ENCODE measurements around the gene CD163.

CD163 gene

GRCh38 chr12:7460375-7461259 is 43.0 kb downstream of the CD163 start:
- DNase-seq (ENCODE audit: low spot score): peak; percentile 58
- peak; percentile 70 for TF ChIP-seq CTCF (IDR thresholded peaks at IDR 0.05; ENCODE audit: borderline replicate concordance, control extremely low read depth, extremely low read depth, insufficient read depth, missing control alignments)
- in situ Hi-C loops (cut with MboI; ENCODE audit: low sequenced_read_pairs, unreplicated experiment): loop anchor here (25.0 kb wide), 1 partner anchor 248 kb away; no protein-coding TSS in a partner anchor

DNA sequence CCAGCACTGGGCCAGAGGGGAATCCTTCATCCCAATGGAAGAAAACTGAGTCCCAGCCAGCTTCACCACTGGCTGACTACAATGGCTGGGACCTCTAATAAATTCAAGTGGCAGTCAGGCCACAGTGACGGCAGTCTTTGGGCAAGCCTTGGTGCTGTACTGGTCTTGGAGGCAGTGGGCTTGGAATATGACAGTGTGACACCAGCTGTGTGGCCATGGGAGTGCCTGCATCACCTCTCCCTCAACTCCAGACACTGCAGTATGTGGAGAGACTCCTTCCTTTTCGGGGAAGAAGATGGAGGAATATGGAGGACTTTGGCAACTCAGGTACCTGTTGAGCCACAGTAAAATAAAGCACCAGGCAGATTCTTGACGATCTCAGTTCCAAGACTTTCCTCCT is 43.6 kb downstream of the CD163 start:
- TF ChIP-seq CTCF (IDR thresholded peaks at IDR 0.05; ENCODE audit: borderline replicate concordance, control extremely low read depth, extremely low read depth, insufficient read depth, missing control alignments): no peak
- no peak for DNase-seq (ENCODE audit: low spot score)
- in situ Hi-C loops (cut with MboI; ENCODE audit: low sequenced_read_pairs, unreplicated experiment): loop anchor here (25.0 kb wide), 1 partner anchor 248 kb away; no protein-coding TSS in a partner anchor

- no peak for DNase-seq (ENCODE audit: low spot score)
- TF ChIP-seq CTCF (IDR thresholded peaks at IDR 0.05; ENCODE audit: borderline replicate concordance, control extremely low read depth, extremely low read depth, insufficient read depth, missing control alignments): no peak
- in situ Hi-C loops (cut with MboI; ENCODE audit: low sequenced_read_pairs, unreplicated experiment): loop anchor here (25.0 kb wide), 1 partner anchor 239 kb away; no protein-coding TSS in a partner anchor
Measured at GRCh38 chr12:7451756-7452155, 51.8 kb downstream of the CD163 start.

DNA sequence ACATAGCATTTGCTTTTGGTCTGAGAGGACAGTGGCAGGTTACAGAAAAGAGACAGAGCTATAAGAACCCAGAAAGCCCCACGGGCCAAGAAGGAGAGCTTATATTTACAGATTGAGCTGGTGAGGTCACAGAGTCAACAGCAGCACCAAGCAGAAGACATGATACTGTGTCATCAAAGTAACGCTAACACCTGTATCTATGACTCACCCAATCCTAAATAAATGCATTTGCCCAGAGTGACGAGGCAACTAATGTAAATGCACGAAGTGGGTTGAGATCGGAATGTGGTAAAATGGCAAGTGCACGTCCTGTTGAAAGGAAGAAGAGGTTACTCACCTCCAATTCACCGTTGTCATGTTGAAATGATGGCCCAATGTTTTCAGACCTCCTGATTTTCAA is 52.9 kb downstream of the CD163 start:
- in situ Hi-C loops (cut with MboI; ENCODE audit: low sequenced_read_pairs, unreplicated experiment): loop anchor here (25.0 kb wide), 1 partner anchor 238 kb away; no protein-coding TSS in a partner anchor

DNA sequence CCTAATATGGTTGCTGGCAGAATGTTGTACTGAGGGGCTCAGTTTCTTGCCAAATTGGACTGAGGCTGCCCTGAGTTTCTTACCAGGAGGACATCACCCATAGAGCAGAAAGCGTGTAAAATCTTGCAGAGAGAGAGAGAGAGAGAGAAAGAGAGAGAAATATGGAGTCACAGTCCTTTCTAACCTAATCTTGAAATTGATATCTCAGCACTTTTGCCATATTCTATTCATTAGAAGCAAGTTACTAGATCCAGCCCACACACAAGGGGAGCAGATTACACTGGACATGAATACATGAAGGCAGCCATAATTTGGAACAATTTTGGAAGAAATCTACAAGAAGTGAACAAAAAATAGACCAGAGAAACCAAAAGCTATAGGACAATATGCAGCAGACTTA is 55.5 kb downstream of the CD163 start:
- TF ChIP-seq CTCF (IDR thresholded peaks at IDR 0.05; ENCODE audit: borderline replicate concordance, control extremely low read depth, extremely low read depth, insufficient read depth, missing control alignments): no peak
- DNase-seq (ENCODE audit: low spot score): no peak
- in situ Hi-C loops (cut with MboI; ENCODE audit: low sequenced_read_pairs, unreplicated experiment): no loop called here

More for the DNA sequence above, 52.9 kb downstream of the CD163 start:
- no peak for TF ChIP-seq CTCF (IDR thresholded peaks at IDR 0.05; ENCODE audit: borderline replicate concordance, control extremely low read depth, extremely low read depth, insufficient read depth, missing control alignments)
- no peak for DNase-seq (ENCODE audit: low spot score)

DNA sequence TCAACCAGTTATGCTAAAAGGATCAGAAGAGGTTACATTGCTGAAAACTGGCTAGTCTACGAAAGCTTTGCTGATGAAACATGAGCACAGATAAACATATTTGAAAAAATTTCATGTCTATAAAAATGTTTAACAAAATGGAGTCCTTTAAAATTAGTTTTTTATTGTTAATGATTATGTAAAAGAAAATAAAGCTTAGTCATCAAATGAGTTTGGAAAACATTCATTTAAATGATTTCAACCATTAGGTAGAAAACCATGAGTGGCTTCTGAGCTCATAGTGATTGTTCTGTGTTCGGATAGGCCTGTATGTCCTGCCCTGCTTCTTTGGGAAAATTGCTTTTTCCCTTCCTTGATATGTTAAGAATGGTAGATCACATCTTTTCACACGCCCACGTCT is 59.0 kb downstream of the CD163 start:
- TF ChIP-seq CTCF (IDR thresholded peaks at IDR 0.05; ENCODE audit: borderline replicate concordance, control extremely low read depth, extremely low read depth, insufficient read depth, missing control alignments): no peak
- no peak for DNase-seq (ENCODE audit: low spot score)
- in situ Hi-C loops (cut with MboI; ENCODE audit: low sequenced_read_pairs, unreplicated experiment): no loop called here
